OCI-LY7 (cell line): Measurements from ENCODE around the gene DBP. TPM values are rescaled to one million over a fixed set of nuclear protein-coding genes. Genes with fewer than 3 reads are reported as not detected.

Experiments used
- BruUV-seq: library from RNA; stranded (reverse); fragments of 400-500 nt; replicated peaks from 2 replicates; lab custom pipeline; 2021; lab: Mats Ljungman, UMichigan
- CTCF ChIA-PET: fragments of 300-600 bp; sonication (Branson Sonifier 250); formaldehyde crosslinking; loops from one replicate; lab custom pipeline; 2022; ENCODE audit warnings: antibody characterized with exemption; ENCODE audit not compliant: unreplicated experiment; lab: Charles Lee
- POLR2A ChIA-PET: fragments of 300-600 bp; sonication (Branson Sonifier 250); formaldehyde crosslinking; loops from one replicate; lab custom pipeline; 2022; ENCODE audit warnings: antibody characterized with exemption; lab: Charles Lee
- DNase-seq: peaks from one replicate; pipeline ENCODE4 v3.0.0-alpha.2; 2015; ENCODE audit warnings: low spot score
- H2AFZ ChIP-seq: fragments of 200-600 bp; sonication (generic), shearing (Covaris generic); 2 replicates; pipeline ENCODE4 v1.6.1; 2014; ENCODE audit warnings: mild to moderate bottlenecking, antibody characterized with exemption, low read length, moderate library complexity
- H3K27ac ChIP-seq: fragments of 200-600 bp; sonication (generic); 2 replicates; pipeline ENCODE4 v1.5.1; 2014; ENCODE audit warnings: mixed run types, low read depth, mild to moderate bottlenecking, moderate library complexity, low read length, inconsistent platforms; ENCODE audit not compliant: poor library complexity, severe bottlenecking
- H3K36me3 ChIP-seq: fragments of 200-600 bp; sonication (generic); 2 replicates; pipeline ENCODE4 v1.6.1; 2014; ENCODE audit warnings: mild to moderate bottlenecking, antibody characterized with exemption, low read length, moderate library complexity, mixed read lengths; ENCODE audit not compliant: insufficient read depth
- H3K4me1 ChIP-seq: fragments of 200-600 bp; sonication (generic); 2 replicates; pipeline ENCODE4 v1.5.1; 2014; ENCODE audit warnings: mild to moderate bottlenecking, low read length; ENCODE audit not compliant: insufficient read depth, poor library complexity, severe bottlenecking
- H3K4me2 ChIP-seq: fragments of 200-600 bp; sonication (generic); 2 replicates; pipeline ENCODE4 v1.6.1; 2014; ENCODE audit warnings: mild to moderate bottlenecking, low read length
- H3K4me3 ChIP-seq: fragments of 200-600 bp; sonication (generic); 2 replicates; pipeline ENCODE4 v1.5.1; 2014; ENCODE audit warnings: mild to moderate bottlenecking, low read depth, low read length; ENCODE audit not compliant: poor library complexity, severe bottlenecking
- H3K79me2 ChIP-seq: fragments of 200-600 bp; sonication (generic); 2 replicates; pipeline ENCODE4 v1.6.1; 2016; ENCODE audit warnings: low read depth, mild to moderate bottlenecking, low read length, moderate library complexity, mixed read lengths; ENCODE audit not compliant: insufficient read depth
- H3K9me2 ChIP-seq: fragments of 200-600 bp; sonication (generic); 2 replicates; pipeline ENCODE4 v1.6.1; 2016; ENCODE audit warnings: mild to moderate bottlenecking, low read length, mixed read lengths; ENCODE audit not compliant: insufficient read depth
- H3K9me3 ChIP-seq: fragments of 200-600 bp; sonication (generic); 2 replicates; pipeline ENCODE4 v1.6.1; 2014; ENCODE audit warnings: mild to moderate bottlenecking, mixed run types, low read length, mixed read lengths
- H4K20me1 ChIP-seq: fragments of 200-600 bp; sonication (generic); 2 replicates; pipeline ENCODE4 v1.6.1; 2014; ENCODE audit warnings: mild to moderate bottlenecking, antibody characterized with exemption, low read length, moderate library complexity, mixed read lengths; ENCODE audit not compliant: insufficient read depth
- CTCF ChIP-seq: fragments of 200-600 bp; sonication (generic); conservative IDR thresholded peaks from 2 replicates; pipeline ENCODE4 v1.5.1; 2014; ENCODE audit warnings: mild to moderate bottlenecking, antibody characterized with exemption, low read length, moderate library complexity, mixed read lengths
- EZH2phosphoT487 ChIP-seq: fragments of 200-600 bp; sonication (generic); IDR thresholded peaks from 2 replicates; pipeline ENCODE4 v1.6.1; 2018; ENCODE audit warnings: low read depth, borderline replicate concordance, mild to moderate bottlenecking, mixed run types, antibody characterized with exemption, low read length, moderate library complexity, mixed read lengths
- intact Hi-C: fragments of 100-400 bp; cut with micrococcal nuclease; formaldehyde crosslinking; loops from one replicate; pipeline ENCODE4 v1.10.0; 2022; ENCODE audit not compliant: unreplicated experiment
- total RNA-seq, 2 experiments: library from RNA; depleted of rRNA in 1 of 2; stranded (reverse); fragments of >200 nt in 1 of 2; shearing (Covaris generic) in 1 of 2; gene quantifications; 2 replicates each; pipeline ENCODE4 v1.2.3, GENCODE V29; 2014 to 2022

DBP gene
- total RNA-seq, 2 experiments from 2014 or later, result 15.7 to 35.6 TPM

- no peak overlapping the region for H3K27ac ChIP-seq
- H2AFZ ChIP-seq, result no peak overlapping the region
- CTCF ChIA-PET, result interaction anchor here (0.6 kb wide), 1 partner anchor 205 kb away, joined by 3 read pairs; the partner anchor contains the start of gene HSD17B14
- BruUV-seq, result no TSS peak
- no peak overlapping the region for H3K4me3 ChIP-seq
- H4K20me1 ChIP-seq, result no peaks in the 10 kb centered on the region
- peaks cover 32% of the 10 kb centered on the region for H3K4me1 ChIP-seq
- POLR2A ChIA-PET, result interaction anchor here (1.4 kb wide), 1 partner anchor 11 kb away, joined by 5 read pairs; no protein-coding TSS in a partner anchor
- no peak overlapping the region for H3K4me2 ChIP-seq
- no peaks in the 10 kb centered on the region for H3K9me3 ChIP-seq
- intact Hi-C loops, result loop anchor here (10.0 kb wide), 1 partner anchor 864 kb away; the partner anchor contains the start of gene RPS11
- H3K79me2 ChIP-seq, result no peaks in the 10 kb centered on the region; the same call in 1 of the 2 replicates
- no peak for DNase-seq
- no peak for TF ChIP-seq CTCF
- no peak for TF ChIP-seq EZH2phosphoT487
- peaks cover 27% of the 10 kb centered on the region; the same call in 1 of the 2 replicates for H3K36me3 ChIP-seq
- no peaks in the 10 kb centered on the region for H3K9me2 ChIP-seq
These were observed 6.0 kb downstream of the DBP start for GRCh38 chr19:48631225-48631624.

GRCh38 chr19:48630296-48631063 is 6.7 kb downstream of the DBP start:
- DNase-seq, result no peak
- intact Hi-C loops, result loop anchor here (10.0 kb wide), 1 partner anchor 864 kb away; the partner anchor contains the start of gene RPS11
- Histone ChIP-seq H3K9me3 (no peaks in the 10 kb centered on the region), H2AFZ (no peak overlapping the region), H3K36me3 (peaks cover 30% of the 10 kb centered on the region; the same call in 1 of the 2 replicates), H3K27ac (no peak overlapping the region), H3K4me2 (no peak overlapping the region), H3K9me2 (no peaks in the 10 kb centered on the region), H4K20me1 (no peaks in the 10 kb centered on the region), H3K4me1 (peaks cover 28% of the 10 kb centered on the region), H3K79me2 (no peaks in the 10 kb centered on the region; the same call in 1 of the 2 replicates), H3K4me3 (no peak overlapping the region)
- POLR2A ChIA-PET, result interaction anchor here (1.4 kb wide), 1 partner anchor 10 kb away, joined by 5 read pairs; no protein-coding TSS in a partner anchor
- CTCF ChIA-PET, result interaction anchor here (0.6 kb wide), 1 partner anchor 206 kb away, joined by 3 read pairs; the partner anchor contains the start of gene HSD17B14
- TF ChIP-seq CTCF (no peak), EZH2phosphoT487 (no peak)
- BruUV-seq, result no TSS peak
